Panc1 (cell line): ENCODE measurements around the gene KLF9. TPM values are rescaled to one million over a fixed set of nuclear protein-coding genes. Genes with fewer than 3 reads are reported as not detected.

Experiments used
- ATAC-seq: fragments of 200-7000 bp; cut with Tn5 transposase; 2 replicates; pipeline ENCODE4 v1.9.1; 2020; ENCODE audit warnings: mild to moderate bottlenecking, moderate library complexity
- BruUV-seq: library from RNA; stranded (reverse); fragments of 400-500 nt; replicated peaks from 2 replicates; lab custom pipeline; 2021; lab: Mats Ljungman, UMichigan
- CTCF ChIA-PET: fragments of 300-600 bp; sonication (Branson Sonifier 250); formaldehyde crosslinking; loops from one replicate; lab custom pipeline; 2022; ENCODE audit warnings: antibody characterized with exemption; lab: Charles Lee
- POLR2A ChIA-PET: fragments of 300-600 bp; sonication (Branson Sonifier 250); formaldehyde crosslinking; loops from one replicate; lab custom pipeline; 2022; ENCODE audit warnings: antibody characterized with exemption; lab: Charles Lee
- DNase-seq: peaks from one replicate; pipeline ENCODE4 v3.0.0-alpha.2; 2010; ENCODE audit warnings: low read depth, low spot score
- H3K27ac ChIP-seq: 2 replicates; pipeline ENCODE4 v1.5.1; 2011; ENCODE audit warnings: mild to moderate bottlenecking, low read length, inconsistent platforms
- H3K27me3 ChIP-seq: fragments of 200-500 bp; sonication (Bioruptor generic); 2 replicates; pipeline ENCODE4 v1.6.0; 2014; ENCODE audit warnings: low read length, inconsistent platforms; ENCODE audit not compliant: control insufficient read depth, insufficient read depth
- H3K36me3 ChIP-seq: fragments of 200-500 bp; sonication (Bioruptor generic); 2 replicates; pipeline ENCODE4 v1.5.1; 2014; ENCODE audit warnings: inconsistent platforms, mild to moderate bottlenecking, low read length, moderate library complexity; ENCODE audit not compliant: control insufficient read depth, insufficient read depth
- H3K4me1 ChIP-seq: 2 replicates; pipeline ENCODE4 v1.5.1; 2011; ENCODE audit warnings: inconsistent platforms, mild to moderate bottlenecking, low read length, moderate library complexity; ENCODE audit not compliant: control insufficient read depth, insufficient read depth
- H3K4me3 ChIP-seq, 2 experiments: 2 replicates each; pipeline ENCODE4 v1.5.1; 2011 to 2012; ENCODE audit warnings: low read depth in 2 of 2, low read length in 2 of 2, mild to moderate bottlenecking in 2 of 2, inconsistent platforms in 1 of 2, moderate library complexity in 1 of 2
- H3K9me3 ChIP-seq: fragments of 200-500 bp; sonication (Bioruptor generic); 2 replicates; pipeline ENCODE4 v1.5.1; 2014; ENCODE audit warnings: low read depth, mild to moderate bottlenecking, inconsistent platforms, low read length, moderate library complexity; ENCODE audit not compliant: control insufficient read depth, insufficient read depth
- POLR2AphosphoS5 ChIP-seq: IDR thresholded peaks from 2 replicates; pipeline ENCODE4 v1.6.1; 2012; ENCODE audit warnings: mild to moderate bottlenecking, low read depth, low read length, moderate library complexity
- SIN3A ChIP-seq: IDR thresholded peaks from 2 replicates; pipeline ENCODE4 v1.6.1; 2012; ENCODE audit warnings: low read depth, mild to moderate bottlenecking, low read length, moderate library complexity, borderline replicate concordance; ENCODE audit not compliant: insufficient read depth
- TCF7L2 ChIP-seq: IDR thresholded peaks from 2 replicates; pipeline ENCODE4 v1.6.1; 2011; ENCODE audit warnings: mild to moderate bottlenecking, low read depth, low read length, inconsistent platforms
- in situ Hi-C: cut with HindIII; loops from 2 replicates; pipeline ENCODE4 v1.10.0; 2016; ENCODE audit warnings: low sequenced_read_pairs, low pct_unique_long_range_greater_than_20kb
- intact Hi-C: fragments of 100-400 bp; cut with micrococcal nuclease; formaldehyde crosslinking; loops from one replicate; pipeline ENCODE4 v1.10.0; 2022; ENCODE audit not compliant: unreplicated experiment
- total RNA-seq: library from RNA; stranded (reverse); gene quantifications from one replicate; pipeline ENCODE4 v1.2.1, GENCODE V29; 2021; ENCODE audit not compliant: unreplicated experiment
- TF ChIP-seq, protein P1 (sequence below), 2 experiments: IDR thresholded peaks; 2 replicates each; pipeline ENCODE4 v1.6.1; 2011 to 2012; ENCODE audit warnings: low read depth in 2 of 2, control low read depth in 1 of 2, low read length in 1 of 2, mild to moderate bottlenecking in 1 of 2, moderate library complexity in 1 of 2; ENCODE audit not compliant: insufficient read depth in 1 of 2
- TF ChIP-seq, protein P2 (sequence below): fragments of 450-650 bp; IDR thresholded peaks from 2 replicates; pipeline ENCODE4 v1.5.1; 2017; ENCODE audit warnings: mild to moderate bottlenecking

KLF9 gene
- total RNA-seq, 1 experiment from 2014 or later: 0.95 TPM

DNA sequence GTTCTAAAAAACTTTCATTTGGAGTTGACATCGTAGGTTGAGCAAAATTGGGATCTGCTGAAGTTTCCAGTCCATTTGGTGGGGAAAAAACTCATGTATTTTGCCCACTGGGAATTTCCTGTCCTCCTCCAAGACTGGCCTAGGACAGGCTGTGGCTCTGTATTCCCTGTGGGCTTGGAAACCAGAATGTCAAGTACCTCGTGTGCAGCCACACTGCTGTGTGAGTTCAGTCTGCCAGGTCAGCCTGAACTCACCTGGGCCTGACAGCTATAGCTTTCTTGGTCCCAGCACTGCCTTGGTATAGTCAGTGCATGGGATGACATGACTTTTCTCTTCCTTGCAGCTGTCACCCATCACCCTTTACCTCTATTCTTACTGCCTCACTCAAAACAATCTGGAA is 35.0 kb upstream of the KLF9 start:
- no peak overlapping the region for H3K27ac ChIP-seq
- POLR2A ChIA-PET: no interaction called here
- ATAC-seq: no peak
- H3K27me3 ChIP-seq: no peaks in the 10 kb centered on the region
- no peaks in the 10 kb centered on the region for H3K36me3 ChIP-seq
- in situ Hi-C loops (no loop called here), intact Hi-C loops (no loop called here)
- CTCF ChIA-PET: interaction anchor here (0.6 kb wide), 1 partner anchor 97 kb away, joined by 7 read pairs; no protein-coding TSS in a partner anchor
- no TSS peak for BruUV-seq
- H3K4me3 ChIP-seq: no peak overlapping the region
- no peak for TF ChIP-seq POLR2AphosphoS5
- TF ChIP-seq, protein P1, sequence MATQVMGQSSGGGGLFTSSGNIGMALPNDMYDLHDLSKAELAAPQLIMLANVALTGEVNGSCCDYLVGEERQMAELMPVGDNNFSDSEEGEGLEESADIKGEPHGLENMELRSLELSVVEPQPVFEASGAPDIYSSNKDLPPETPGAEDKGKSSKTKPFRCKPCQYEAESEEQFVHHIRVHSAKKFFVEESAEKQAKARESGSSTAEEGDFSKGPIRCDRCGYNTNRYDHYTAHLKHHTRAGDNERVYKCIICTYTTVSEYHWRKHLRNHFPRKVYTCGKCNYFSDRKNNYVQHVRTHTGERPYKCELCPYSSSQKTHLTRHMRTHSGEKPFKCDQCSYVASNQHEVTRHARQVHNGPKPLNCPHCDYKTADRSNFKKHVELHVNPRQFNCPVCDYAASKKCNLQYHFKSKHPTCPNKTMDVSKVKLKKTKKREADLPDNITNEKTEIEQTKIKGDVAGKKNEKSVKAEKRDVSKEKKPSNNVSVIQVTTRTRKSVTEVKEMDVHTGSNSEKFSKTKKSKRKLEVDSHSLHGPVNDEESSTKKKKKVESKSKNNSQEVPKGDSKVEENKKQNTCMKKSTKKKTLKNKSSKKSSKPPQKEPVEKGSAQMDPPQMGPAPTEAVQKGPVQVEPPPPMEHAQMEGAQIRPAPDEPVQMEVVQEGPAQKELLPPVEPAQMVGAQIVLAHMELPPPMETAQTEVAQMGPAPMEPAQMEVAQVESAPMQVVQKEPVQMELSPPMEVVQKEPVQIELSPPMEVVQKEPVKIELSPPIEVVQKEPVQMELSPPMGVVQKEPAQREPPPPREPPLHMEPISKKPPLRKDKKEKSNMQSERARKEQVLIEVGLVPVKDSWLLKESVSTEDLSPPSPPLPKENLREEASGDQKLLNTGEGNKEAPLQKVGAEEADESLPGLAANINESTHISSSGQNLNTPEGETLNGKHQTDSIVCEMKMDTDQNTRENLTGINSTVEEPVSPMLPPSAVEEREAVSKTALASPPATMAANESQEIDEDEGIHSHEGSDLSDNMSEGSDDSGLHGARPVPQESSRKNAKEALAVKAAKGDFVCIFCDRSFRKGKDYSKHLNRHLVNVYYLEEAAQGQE (IDR thresholded peaks at IDR 0.05; ENCODE audit: insufficient read depth in 1 of 2, low read depth in 2 of 2, low read length in 1 of 2): no peak
- no peak for DNase-seq
- no peaks in the 10 kb centered on the region for H3K9me3 ChIP-seq
- H3K4me1 ChIP-seq: no peaks in the 10 kb centered on the region

DNA sequence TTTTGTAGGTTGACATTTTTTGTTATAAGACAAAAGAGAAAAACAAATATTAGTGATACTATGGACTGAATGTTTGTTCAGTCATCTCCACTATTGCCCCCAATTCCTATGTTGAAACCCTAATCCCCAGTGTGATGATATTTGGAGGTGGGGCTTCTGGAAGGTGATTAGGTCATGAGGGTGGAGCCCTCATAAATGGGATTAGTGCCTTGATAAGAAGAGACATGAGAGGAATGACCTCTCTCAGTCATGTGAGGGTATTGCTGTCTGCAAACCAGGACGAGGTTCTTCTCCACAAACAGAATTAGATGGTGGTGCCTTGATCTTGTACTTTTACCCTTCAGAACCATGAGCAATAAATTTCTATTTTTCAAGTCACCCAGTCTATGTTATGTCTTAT is 34.5 kb upstream of the KLF9 start:
- no peaks in the 10 kb centered on the region for H3K36me3 ChIP-seq
- H3K4me1 ChIP-seq: no peaks in the 10 kb centered on the region
- H3K4me3 ChIP-seq: no peak overlapping the region
- no TSS peak for BruUV-seq
- H3K27me3 ChIP-seq: no peaks in the 10 kb centered on the region
- in situ Hi-C loops (no loop called here), intact Hi-C loops (no loop called here)
- no peak for ATAC-seq
- no peak overlapping the region for H3K27ac ChIP-seq
- ChIA-PET CTCF (no interaction called here), POLR2A (no interaction called here)
- H3K9me3 ChIP-seq: no peaks in the 10 kb centered on the region
- no peak for DNase-seq
- TF ChIP-seq SIN3A (no peak), TCF7L2 (no peak), POLR2AphosphoS5 (no peak)
- TF ChIP-seq, protein P1 (IDR thresholded peaks at IDR 0.05; ENCODE audit: insufficient read depth in 1 of 2, low read depth in 2 of 2, low read length in 1 of 2): no peak
- TF ChIP-seq, protein P2, sequence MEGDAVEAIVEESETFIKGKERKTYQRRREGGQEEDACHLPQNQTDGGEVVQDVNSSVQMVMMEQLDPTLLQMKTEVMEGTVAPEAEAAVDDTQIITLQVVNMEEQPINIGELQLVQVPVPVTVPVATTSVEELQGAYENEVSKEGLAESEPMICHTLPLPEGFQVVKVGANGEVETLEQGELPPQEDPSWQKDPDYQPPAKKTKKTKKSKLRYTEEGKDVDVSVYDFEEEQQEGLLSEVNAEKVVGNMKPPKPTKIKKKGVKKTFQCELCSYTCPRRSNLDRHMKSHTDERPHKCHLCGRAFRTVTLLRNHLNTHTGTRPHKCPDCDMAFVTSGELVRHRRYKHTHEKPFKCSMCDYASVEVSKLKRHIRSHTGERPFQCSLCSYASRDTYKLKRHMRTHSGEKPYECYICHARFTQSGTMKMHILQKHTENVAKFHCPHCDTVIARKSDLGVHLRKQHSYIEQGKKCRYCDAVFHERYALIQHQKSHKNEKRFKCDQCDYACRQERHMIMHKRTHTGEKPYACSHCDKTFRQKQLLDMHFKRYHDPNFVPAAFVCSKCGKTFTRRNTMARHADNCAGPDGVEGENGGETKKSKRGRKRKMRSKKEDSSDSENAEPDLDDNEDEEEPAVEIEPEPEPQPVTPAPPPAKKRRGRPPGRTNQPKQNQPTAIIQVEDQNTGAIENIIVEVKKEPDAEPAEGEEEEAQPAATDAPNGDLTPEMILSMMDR: no peak
